ENCODE measurements around the gene KCNK3.
A peak's percentile ranks its signal among the peaks of the same experiment; 100 is the strongest.
"Not testable (repeated sequence)": the region's sequence is repeated elsewhere in the genome, so short reads cannot be mapped to it uniquely, and the experiment has no call there.

Gene KCNK3

DNA sequence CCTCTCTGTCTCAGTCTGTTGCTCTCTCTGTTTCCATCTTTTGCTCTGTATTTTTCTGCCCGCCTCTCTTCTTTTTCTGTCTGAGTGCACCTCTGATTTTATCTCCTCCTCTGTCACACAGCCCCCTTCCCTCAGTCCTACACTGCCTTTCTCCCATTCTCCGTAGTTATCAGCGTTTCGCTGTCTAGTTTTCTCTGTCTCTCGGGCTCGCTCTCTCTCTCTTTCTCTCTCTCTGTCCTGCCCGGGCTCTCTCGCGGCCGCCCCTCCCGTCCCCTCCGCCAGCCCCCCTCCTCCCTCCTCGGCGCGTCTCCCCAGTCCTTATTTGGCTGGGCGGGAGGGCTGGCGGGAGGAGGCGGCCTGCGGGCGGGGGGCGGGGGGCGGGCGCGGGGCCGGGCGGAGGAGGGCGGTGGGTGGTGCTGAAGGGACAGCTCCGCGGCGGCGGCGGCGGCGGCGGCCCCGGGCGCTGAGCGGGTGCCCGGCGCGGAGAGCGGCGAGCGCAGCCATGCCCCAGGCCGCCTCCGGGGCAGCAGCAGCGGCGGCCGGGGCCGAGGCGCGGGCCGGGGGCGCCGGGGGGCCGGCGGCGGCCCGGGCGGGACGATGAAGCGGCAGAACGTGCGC, at the start of gene KCNK3:
KCNK3 (plus strand) TSS at position 444 of the 618 bp plus-strand sequence; CDS start at position 598, 154 bp downstream.
- DNase-seq = peak; percentile 20

GRCh38 chr2:26644188-26644835, 48.2 kb upstream of the KCNK3 start:
- DNase-seq = no peak

DNA sequence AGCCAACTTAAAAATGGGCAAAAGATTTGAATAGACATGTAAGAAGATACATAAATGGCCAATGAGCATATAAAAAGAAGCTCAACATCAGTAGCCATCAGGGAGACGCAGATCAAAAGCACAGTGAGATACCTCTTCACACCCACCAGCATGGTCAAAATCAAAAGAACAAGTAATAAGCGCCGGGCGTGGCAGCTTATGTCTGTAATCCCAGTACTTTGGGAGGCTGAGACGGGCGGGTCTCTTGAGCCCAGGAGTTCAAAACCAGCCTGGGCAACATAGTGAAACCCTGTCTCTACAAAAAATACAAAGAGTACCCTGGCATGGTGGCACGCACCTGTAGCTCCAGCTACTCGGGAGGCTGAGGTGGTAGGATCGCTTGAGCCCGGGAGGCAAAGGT, 46.8 kb upstream of the KCNK3 start:
- DNase-seq = no peak

- DNase-seq = no peak
Measured at GRCh38 chr2:26646986-26647672, 45.4 kb upstream of the KCNK3 start.

DNA sequence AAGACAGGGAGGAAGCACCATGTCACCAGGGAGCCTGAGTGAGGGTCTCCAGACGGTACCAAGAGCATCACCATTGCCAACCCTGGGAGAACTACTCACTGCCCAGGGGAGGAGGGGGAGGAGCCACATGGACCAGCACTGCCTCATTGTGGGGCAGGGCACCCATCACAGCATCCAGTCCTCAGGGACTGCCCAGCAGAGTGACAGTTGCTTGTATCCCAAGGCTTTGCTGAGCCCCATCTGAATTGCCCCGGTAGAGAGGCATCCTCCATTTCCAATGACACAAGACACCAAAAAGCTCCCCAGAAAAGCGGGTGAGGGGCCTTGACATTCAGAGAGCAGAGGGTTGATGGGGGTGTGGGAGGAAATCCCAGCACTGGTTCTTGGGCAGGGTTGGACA, 44.5 kb upstream of the KCNK3 start:
- no peak for DNase-seq

DNA sequence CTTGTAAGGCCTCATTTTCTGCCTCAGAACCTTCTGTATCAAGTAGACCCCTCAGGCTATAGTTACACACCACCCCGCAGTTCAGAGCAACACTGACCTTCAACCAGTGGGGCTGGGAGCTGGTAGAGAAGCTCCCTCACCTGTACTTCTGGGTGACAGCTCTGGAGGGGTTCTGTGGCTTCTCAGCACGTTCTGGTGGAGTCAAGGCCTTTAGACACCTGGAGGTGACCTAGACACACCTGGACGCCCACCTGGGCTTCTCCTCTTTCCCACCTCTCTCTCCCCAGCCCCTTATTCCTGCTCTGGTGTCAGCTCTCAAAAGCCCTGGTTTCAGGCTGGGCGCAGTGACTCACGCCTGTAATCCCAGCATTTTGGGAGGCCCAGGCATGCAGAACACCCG, 44.0 kb upstream of the KCNK3 start:
- no peak for DNase-seq

GRCh38 chr2:26649322-26649721, 43.2 kb upstream of the KCNK3 start:
- no peak for DNase-seq

- no peak for DNase-seq
Measured at GRCh38 chr2:26649992-26650712, 42.4 kb upstream of the KCNK3 start.

DNA sequence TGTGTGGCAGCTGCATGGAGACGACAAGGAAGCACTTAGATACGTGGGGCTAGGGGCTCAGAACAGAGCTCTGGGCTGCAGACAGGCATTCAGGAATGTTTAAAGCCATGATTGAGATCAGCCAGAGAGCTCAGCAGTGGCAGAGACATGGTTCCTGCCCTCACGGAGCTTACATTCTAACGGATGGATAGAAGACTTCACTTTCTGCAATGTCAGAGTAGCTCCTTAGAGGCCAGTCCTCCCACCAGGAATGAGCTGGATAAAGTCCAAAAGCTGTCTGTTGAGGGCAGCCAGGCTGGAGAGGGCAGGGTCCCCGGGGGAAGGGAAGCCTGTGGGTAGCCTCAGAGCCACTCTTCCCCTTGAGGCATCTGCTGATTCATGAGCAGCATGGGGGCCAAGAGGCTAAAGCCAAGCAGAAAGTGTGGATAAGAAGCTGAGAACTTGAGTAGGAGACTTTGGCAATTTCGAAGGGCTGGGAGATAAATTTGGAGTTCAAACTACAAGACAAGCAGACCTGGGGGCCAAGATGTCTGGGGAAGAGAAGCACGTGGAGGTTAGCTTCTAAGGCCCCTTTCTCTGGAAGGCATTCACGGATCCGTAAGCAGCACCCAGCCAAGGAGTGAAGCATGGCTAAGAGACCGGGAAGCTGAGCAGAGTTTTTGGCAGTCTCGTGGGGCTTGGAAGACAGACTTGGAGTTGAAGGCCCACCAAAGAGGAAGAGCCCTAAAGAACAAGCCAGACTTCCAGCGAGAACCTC, 41.6 kb upstream of the KCNK3 start:
- no peak for DNase-seq

DNA sequence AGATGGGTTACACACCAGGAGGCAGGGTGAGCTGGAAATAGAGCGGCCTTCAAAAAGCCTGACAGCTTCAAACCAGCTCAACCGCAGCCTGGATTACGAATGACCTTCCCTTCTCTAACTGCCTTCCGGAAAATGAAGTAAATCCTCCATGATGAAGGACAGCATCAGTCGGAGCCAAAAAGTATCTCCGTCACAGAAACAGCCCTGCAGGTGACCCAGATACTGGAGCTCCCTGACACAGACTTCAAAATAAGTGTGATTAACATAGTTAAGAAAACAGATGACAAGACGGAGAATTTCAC, 41.1 kb upstream of the KCNK3 start:
- no peak for DNase-seq

DNA sequence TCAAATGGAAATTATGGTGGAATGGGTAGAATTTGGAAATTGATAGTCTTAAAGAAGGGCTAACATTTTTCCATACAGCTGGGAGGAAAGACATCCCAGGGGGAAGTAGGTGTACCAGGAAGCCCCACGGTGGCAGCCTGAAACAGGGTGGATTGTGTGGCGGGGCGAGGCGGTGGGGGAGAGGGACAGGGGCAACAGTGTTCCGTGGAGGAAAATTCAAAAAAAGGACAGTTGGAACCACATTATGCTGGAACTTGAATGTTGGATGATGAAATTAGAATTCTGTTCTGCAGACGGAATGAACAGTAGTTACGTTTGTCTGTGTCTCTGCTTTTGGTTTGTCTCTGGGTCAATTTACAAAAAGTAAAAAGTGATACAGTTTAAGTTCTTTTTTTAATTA, 40.7 kb upstream of the KCNK3 start:
- DNase-seq = no peak

GRCh38 chr2:26652361-26653041, 40.0 kb upstream of the KCNK3 start:
- DNase-seq = no peak

DNA sequence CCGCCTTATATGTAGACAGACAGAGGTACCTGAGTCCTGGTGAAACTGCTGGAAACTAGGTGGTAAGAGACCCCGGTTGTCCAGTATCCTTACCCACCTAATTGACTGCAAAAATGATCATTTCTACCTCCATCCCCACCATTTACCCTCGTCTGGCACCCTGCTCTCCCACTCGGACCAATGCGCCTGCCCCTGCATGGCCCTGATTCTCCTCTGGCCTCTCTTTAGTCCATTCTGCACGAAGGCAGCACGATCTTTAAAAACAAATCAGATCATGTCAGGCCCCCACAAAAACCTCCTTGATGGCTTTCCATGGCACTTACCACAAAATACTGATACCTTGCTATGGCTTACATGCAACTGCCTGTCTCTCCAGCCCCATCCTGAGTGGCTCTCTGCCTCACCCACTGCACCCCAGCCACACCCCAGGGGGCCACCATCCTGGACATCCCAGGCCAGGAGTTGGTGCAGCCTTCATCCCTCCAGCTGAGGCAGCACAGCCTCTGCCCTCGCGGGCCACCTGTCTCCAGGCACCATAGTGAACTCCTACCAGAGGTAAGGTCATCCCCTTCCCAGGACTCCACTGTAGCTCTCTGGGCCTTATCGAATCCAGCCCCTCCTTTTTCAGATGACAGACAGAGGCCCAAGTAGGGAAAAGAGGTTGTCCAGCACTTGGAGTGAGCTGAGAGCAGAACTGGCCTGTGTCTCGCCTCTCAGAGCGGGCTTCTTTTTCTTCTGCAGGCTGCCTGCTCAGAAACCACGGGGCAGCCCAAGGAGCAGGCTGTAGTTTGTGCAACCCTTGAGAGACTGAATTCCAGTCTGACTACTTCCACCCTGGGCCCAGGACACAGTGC, 39.1 kb upstream of the KCNK3 start:
- no peak for DNase-seq

DNA sequence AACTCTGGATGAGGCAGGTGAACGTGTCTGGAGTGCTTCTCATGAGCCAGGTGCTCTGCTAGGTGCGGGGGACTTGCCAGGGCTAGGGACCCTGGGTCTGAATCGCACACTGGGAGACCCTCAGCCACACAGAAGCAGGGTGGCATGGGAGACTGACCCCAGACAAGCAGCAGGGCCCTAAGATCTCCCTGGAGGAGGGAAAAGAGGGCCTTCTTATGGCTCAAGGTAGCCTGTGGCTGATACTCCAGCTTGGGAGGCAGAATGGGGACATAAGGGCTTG, 38.5 kb upstream of the KCNK3 start:
- no peak for DNase-seq

- DNase-seq = not testable (repeated sequence)
Measured at GRCh38 chr2:26655120-26655519, 37.4 kb upstream of the KCNK3 start.

DNA sequence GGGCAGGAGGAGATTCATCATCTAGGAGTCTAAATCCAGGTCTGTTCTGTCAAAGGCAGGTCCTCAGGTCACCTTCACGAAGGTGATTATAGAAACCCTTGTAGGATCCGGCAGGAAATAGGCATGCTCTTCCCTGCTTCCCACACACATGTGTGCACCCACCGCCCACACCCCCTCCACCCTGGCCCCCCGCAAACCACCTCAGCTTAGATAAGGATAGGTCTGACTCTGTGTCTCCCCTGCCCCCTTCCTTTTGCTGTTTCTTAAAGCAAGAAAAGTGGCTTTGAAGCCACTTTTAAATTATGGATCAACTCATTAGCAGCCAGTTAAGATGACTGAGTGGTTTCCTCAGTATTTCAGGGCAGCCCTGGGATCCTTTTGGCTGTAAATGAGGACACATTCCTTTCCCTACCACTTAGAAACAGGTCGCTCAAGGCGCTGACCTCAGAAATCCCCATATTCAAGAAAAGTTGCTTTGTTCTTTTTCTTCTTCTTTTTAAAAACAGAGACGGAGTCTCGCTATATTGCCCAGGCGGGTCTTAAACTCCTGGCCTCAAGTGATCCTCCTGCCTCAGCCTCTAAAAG, 36.8 kb upstream of the KCNK3 start:
- no peak for DNase-seq

- DNase-seq = no peak
Measured at GRCh38 chr2:26657265-26657664, 35.3 kb upstream of the KCNK3 start.

DNA sequence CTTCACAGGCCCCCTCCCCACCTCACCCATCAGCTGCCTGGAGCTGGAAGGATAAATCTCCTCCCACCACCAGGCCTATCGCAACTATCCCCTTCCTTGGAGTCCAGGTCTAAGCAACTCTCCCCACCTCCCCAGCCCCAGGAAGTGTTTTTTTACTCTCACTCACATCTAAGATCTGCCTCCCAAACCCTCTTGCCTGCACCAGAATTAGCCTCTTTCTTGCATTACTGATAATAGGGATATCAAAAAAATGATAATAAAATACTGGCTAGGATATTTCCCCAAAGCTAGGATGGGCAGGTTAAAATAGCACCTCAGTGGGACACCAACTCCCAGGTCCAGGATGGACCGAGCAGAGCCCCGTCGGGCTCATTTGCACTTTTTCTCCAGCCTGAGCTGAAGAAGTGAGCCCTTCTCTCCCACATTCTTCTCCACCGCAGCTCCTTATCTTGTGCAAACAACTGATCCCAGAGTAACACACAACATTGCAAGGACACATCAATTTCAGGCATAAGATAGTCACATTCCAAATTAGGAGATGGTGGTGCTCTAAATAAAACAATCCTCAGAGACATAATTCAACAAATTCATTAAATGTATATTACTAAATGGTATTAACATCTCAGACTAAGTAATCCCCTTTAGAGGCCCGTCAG, 33.7 kb upstream of the KCNK3 start:
- DNase-seq = no peak

GRCh38 chr2:26660363-26660962, 32.1 kb upstream of the KCNK3 start:
- no peak for DNase-seq

- not testable (repeated sequence) for DNase-seq
Measured at GRCh38 chr2:26665296-26665695, 27.2 kb upstream of the KCNK3 start.
